ENCODE data around the gene TRIM52. TPM values are rescaled to one million over a fixed set of nuclear protein-coding genes. Genes with fewer than 3 reads are reported as not detected.
"Not testable (repeated sequence)": the region's sequence is repeated elsewhere in the genome, so short reads cannot be mapped to it uniquely, and the experiment has no call there.

TRIM52 gene
- total and polyA plus RNA-seq, 9 donors, result 13.0 to 18.8 (median 15.3) TPM

GRCh38 chr5:181282874-181283273 lies 21.9 kb upstream of the TRIM52 start:
- no peaks in the 10 kb centered on the region for H3K27me3 ChIP-seq
- no peak overlapping the region for H3K4me3 ChIP-seq
- no peaks in the 10 kb centered on the region for H3K36me3 ChIP-seq
- TF ChIP-seq EP300 (IDR thresholded peaks at IDR 0.05) (no peak), POLR2A (IDR thresholded peaks at IDR 0.05) (no peak)
- TF ChIP-seq, protein P1, sequence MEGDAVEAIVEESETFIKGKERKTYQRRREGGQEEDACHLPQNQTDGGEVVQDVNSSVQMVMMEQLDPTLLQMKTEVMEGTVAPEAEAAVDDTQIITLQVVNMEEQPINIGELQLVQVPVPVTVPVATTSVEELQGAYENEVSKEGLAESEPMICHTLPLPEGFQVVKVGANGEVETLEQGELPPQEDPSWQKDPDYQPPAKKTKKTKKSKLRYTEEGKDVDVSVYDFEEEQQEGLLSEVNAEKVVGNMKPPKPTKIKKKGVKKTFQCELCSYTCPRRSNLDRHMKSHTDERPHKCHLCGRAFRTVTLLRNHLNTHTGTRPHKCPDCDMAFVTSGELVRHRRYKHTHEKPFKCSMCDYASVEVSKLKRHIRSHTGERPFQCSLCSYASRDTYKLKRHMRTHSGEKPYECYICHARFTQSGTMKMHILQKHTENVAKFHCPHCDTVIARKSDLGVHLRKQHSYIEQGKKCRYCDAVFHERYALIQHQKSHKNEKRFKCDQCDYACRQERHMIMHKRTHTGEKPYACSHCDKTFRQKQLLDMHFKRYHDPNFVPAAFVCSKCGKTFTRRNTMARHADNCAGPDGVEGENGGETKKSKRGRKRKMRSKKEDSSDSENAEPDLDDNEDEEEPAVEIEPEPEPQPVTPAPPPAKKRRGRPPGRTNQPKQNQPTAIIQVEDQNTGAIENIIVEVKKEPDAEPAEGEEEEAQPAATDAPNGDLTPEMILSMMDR (IDR thresholded peaks at IDR 0.05), result no peak
- intact Hi-C loops (cut with DNase I), result no loop called here
- H3K9me3 ChIP-seq, result no peaks in the 10 kb centered on the region
- H3K4me1 ChIP-seq (ENCODE audit: insufficient read depth), result no peaks in the 10 kb centered on the region
- no peak overlapping the region for H3K27ac ChIP-seq
- WGBS, 3 donors, result 89 to 93% (median 92%) methylated on average over 7 of the region's 7 CpGs
- DNase-seq, result no peak

DNA sequence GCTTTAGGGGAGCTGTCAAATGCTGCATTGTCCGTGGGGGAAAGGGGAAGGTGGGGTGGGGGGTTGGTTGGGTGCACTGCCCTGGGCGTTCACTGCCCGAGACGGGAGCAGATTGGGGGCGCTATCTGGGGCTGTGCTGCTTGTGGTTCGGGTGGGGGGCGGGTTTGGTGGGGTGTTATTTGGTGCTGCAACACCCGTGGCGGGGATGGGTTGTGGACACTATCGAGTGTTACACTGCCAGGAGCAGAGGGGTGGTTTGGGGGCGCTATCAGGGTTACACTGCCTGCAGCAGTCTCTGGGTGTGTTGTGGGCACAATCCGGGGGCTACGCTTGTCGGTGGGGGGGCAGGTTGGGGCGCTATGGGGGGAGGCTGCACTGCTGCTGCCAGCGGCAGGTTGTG lies 21.5 kb upstream of the TRIM52 start:
- H3K4me1 ChIP-seq (ENCODE audit: insufficient read depth); H3K27ac ChIP-seq; intact Hi-C loops (cut with DNase I); DNase-seq; H3K36me3 ChIP-seq; H3K9me3 ChIP-seq; H3K4me3 ChIP-seq; H3K27me3 ChIP-seq: not testable (repeated sequence)
- WGBS, 3 donors, result 84 to 88% (median 86%) methylated on average over 10 to 16 of the region's 16 CpGs

DNA sequence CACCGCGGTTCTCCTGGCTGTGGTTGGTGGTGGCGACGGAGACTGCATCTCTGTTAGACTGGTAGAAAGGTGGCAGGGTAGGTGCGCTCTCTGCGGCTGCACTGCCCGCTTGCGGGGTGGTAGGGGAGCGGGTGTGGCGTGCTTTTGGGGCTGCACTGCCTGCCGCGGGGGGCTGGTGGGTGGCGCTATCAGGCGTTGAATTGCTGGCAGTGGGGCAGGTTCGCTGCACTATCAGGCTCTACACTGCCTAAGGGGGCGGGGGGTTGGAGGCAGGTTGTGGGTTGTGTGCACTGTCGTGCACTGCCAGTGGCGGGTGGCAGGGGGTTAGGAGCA lies 21.0 kb upstream of the TRIM52 start:
- 92 to 94% (median 92%) methylated on average over 17 to 18 of the region's 18 CpGs for WGBS, 3 donors
- H3K4me1 ChIP-seq (ENCODE audit: insufficient read depth), result no peaks in the 10 kb centered on the region
- no peaks in the 10 kb centered on the region for H3K36me3 ChIP-seq
- no peak overlapping the region for H3K27ac ChIP-seq
- TF ChIP-seq POLR2A (IDR thresholded peaks at IDR 0.05), result no peak
- TF ChIP-seq, protein P1 (IDR thresholded peaks at IDR 0.05), result no peak
- no peak for DNase-seq
- H3K4me3 ChIP-seq, result no peak overlapping the region
- H3K27me3 ChIP-seq, result no peaks in the 10 kb centered on the region
- intact Hi-C loops (cut with DNase I), result no loop called here
- H3K9me3 ChIP-seq, result no peaks in the 10 kb centered on the region

DNA sequence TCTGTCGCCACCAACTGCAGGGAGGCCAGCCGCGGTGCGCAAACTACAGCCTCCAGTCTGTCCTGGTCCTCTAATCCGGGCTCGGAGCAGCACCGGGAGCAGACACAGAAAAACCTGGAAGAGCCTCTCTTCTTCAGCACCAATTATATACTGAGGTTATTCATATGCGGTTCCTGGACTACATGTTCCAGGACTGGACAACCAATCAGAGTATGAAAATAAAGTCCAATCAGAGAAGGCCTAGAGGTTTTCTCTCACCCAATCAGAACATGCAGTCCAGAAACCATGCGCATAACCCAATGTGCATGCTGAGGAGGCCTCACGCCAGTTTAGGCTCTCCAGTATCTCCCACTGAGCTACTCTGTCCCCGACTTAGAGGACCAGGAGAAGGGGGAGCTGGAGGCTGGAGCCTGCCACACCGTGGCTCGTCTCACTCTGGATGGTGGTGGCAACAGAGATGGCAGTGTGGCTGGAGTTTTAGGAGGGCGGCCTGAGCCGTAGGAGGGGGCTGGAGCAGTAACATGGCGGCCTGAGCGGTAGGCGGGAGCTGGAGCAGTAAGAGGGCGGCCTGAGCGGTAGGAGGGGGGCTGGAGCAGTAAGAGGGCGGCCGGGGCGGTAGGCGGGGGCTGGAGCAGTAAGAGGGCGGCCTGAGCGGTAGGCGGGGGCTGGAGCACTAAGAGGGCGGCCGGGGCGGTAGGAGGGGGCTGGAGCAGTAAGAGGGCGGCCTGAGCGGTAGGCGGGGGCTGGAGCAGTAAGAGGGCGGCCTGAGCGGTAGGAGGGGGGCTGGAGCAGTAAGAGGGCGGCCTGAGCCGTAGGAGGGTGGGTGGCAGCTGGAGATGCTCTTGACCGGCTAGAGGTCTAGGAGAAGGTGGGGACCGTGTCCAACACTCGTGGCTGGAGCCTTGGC lies 20.4 kb upstream of the TRIM52 start:
- TF ChIP-seq EP300 (IDR thresholded peaks at IDR 0.05), result no peak
- TF ChIP-seq, protein P1 (IDR thresholded peaks at IDR 0.05), result no peak
- no peak for TF ChIP-seq POLR2A (IDR thresholded peaks at IDR 0.05)
- Histone ChIP-seq H3K9me3 (no peaks in the 10 kb centered on the region), H3K4me3 (no peak overlapping the region), H3K27ac (no peak overlapping the region), H3K27me3 (no peaks in the 10 kb centered on the region), H3K36me3 (no peaks in the 10 kb centered on the region), H3K4me1 (ENCODE audit: insufficient read depth) (no peaks in the 10 kb centered on the region)
- intact Hi-C loops (cut with DNase I), result no loop called here
- 89 to 93% (median 92%) methylated on average over 40 of the region's 40 CpGs for WGBS, 3 donors
- DNase-seq, result no peak

DNA sequence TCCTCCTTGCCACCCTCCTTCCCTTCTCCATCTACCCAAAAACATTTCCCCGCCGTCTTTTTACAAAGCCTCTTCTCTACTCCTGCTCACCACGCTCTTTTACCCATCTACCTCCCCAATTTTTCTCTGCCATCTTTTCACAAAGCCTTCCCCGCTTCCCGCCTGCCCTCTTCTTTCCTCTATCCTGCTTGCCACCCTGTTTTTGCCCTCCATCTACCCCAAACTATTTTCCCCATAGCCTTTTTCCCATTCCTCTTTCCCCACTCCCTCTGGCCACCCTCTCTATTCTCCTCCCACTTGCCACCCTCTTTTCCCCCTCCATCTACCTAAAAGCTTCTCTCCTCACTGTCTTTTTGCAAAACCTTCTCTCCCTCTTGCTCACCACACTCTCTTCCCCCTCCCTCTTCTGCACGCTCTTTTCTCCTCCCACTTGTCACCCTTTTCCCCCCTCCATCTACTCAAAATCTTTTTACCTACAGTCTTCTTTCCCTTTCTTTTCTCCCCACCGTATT lies 19.4 kb upstream of the TRIM52 start:
- DNase-seq, result no peak
- intact Hi-C loops (cut with DNase I), result no loop called here
- 88 to 94% (median 89%) methylated on average over 7 of the region's 7 CpGs for WGBS, 3 donors
- TF ChIP-seq POLR2A (IDR thresholded peaks at IDR 0.05), result no peak
- TF ChIP-seq EP300 (IDR thresholded peaks at IDR 0.05), result no peak
- TF ChIP-seq, protein P1 (IDR thresholded peaks at IDR 0.05), result no peak
- Histone ChIP-seq H3K27me3 (no peaks in the 10 kb centered on the region), H3K4me3 (no peak overlapping the region), H3K27ac (no peak overlapping the region), H3K36me3 (no peaks in the 10 kb centered on the region), H3K4me1 (ENCODE audit: insufficient read depth) (no peaks in the 10 kb centered on the region), H3K9me3 (no peaks in the 10 kb centered on the region)

- H3K36me3 ChIP-seq; H3K27ac ChIP-seq; H3K4me3 ChIP-seq; H3K9me3 ChIP-seq; DNase-seq; intact Hi-C loops (cut with DNase I); H3K4me1 ChIP-seq (ENCODE audit: insufficient read depth); H3K27me3 ChIP-seq: not testable (repeated sequence)
- 69 to 74% (median 73%) methylated on average over 28 of the region's 28 CpGs for WGBS, 3 donors
Measured at GRCh38 chr5:181273433-181273744, 12.4 kb upstream of the TRIM52 start.

Data from ovary (tissue), 9 donors.